ENCODE results near the gene RBBP4. TPM values are rescaled to one million over a fixed set of nuclear protein-coding genes. Genes with fewer than 3 reads are reported as not detected.

RBBP4 gene

Small RNA genes lying within 50 kb of the gene (small RNA-seq; reads per million reads assigned to genes)
- gene RF00019 (ENCODE audit: insufficient read depth): not detected
